ENCODE results near the gene PTPRK. TPM values are rescaled to one million over a fixed set of nuclear protein-coding genes. Genes with fewer than 3 reads are reported as not detected.

The PTPRK gene
- total RNA-seq, 4 donors from 2014 or later, result 88.0 to 187 (median 136) TPM

- 60 to 77% methylated on average over 1 of the region's 1 CpG for WGBS, 2 donors (ENCODE audit: low coverage in 1 of 2)
- H3K4me1 ChIP-seq, result no peaks in the 10 kb centered on the region
- no peak for DNase-seq
- intact Hi-C loops (cut with DNase I; ENCODE audit: low total_unique reads) (no loop called here), in situ Hi-C loops (cut with MboI; ENCODE audit: low pct_ligation_motif_present in 1 of 4, low pct_unique_long_range_greater_than_20kb in 1 of 4, low sequenced_read_pairs in 3 of 4) (no loop called here)
- H3K27me3 ChIP-seq, result no peaks in the 10 kb centered on the region
- no peaks in the 10 kb centered on the region for H3K36me3 ChIP-seq
- H3K27ac ChIP-seq, result no peak overlapping the region
- H3K9me3 ChIP-seq, result no peaks in the 10 kb centered on the region
- TF ChIP-seq EP300 (IDR thresholded peaks at IDR 0.05; ENCODE audit: low read depth), result no peak
- TF ChIP-seq CTCF (IDR thresholded peaks at IDR 0.05), result no peak
- no peak for TF ChIP-seq POLR2A (IDR thresholded peaks at IDR 0.05)
- no peak for TF ChIP-seq POLR2AphosphoS5 (IDR thresholded peaks at IDR 0.05)
- no peak overlapping the region for H3K4me3 ChIP-seq
These were observed 359.1 kb downstream of the PTPRK start for GRCh38 chr6:128161263-128161662.

- Histone ChIP-seq H3K4me3 (no peak overlapping the region), H3K36me3 (no peaks in the 10 kb centered on the region), H3K4me1 (no peaks in the 10 kb centered on the region), H3K27me3 (no peaks in the 10 kb centered on the region), H3K9me3 (no peaks in the 10 kb centered on the region), H3K27ac (no peak overlapping the region)
- WGBS, 2 donors (ENCODE audit: low coverage in 1 of 2), result 57 to 60% methylated on average over 4 of the region's 4 CpGs
- DNase-seq, result no peak
- intact Hi-C loops (cut with DNase I; ENCODE audit: low total_unique reads), result no loop called here
- in situ Hi-C loops (cut with MboI; ENCODE audit: low pct_ligation_motif_present in 1 of 4, low pct_unique_long_range_greater_than_20kb in 1 of 4, low sequenced_read_pairs in 3 of 4), result no loop called here
- TF ChIP-seq POLR2A (IDR thresholded peaks at IDR 0.05) (no peak), CTCF (IDR thresholded peaks at IDR 0.05) (no peak)
These were observed 361.9 kb downstream of the PTPRK start for GRCh38 chr6:128158496-128158895.

GRCh38 chr6:128156321-128157111 is 363.9 kb downstream of the PTPRK start:
- Histone ChIP-seq H3K4me1 (no peaks in the 10 kb centered on the region), H3K36me3 (no peaks in the 10 kb centered on the region), H3K27me3 (no peaks in the 10 kb centered on the region), H3K27ac (no peak overlapping the region), H3K4me3 (no peak overlapping the region), H3K9me3 (no peaks in the 10 kb centered on the region)
- TF ChIP-seq CTCF (IDR thresholded peaks at IDR 0.05) (no peak), POLR2AphosphoS5 (IDR thresholded peaks at IDR 0.05) (no peak), POLR2A (IDR thresholded peaks at IDR 0.05) (no peak), EP300 (IDR thresholded peaks at IDR 0.05; ENCODE audit: low read depth) (no peak)
- no peak for DNase-seq
- WGBS, 2 donors (ENCODE audit: low coverage in 1 of 2), result 84 to 85% methylated on average over 4 of the region's 4 CpGs
- intact Hi-C loops (cut with DNase I; ENCODE audit: low total_unique reads), result no loop called here
- in situ Hi-C loops (cut with MboI; ENCODE audit: low pct_ligation_motif_present in 1 of 4, low pct_unique_long_range_greater_than_20kb in 1 of 4, low sequenced_read_pairs in 3 of 4), result no loop called here

- no peak for TF ChIP-seq POLR2AphosphoS5 (IDR thresholded peaks at IDR 0.05)
- TF ChIP-seq POLR2A (IDR thresholded peaks at IDR 0.05), result no peak
- TF ChIP-seq CTCF (IDR thresholded peaks at IDR 0.05), result no peak
- TF ChIP-seq EP300 (IDR thresholded peaks at IDR 0.05; ENCODE audit: low read depth), result no peak
- intact Hi-C loops (cut with DNase I; ENCODE audit: low total_unique reads), result no loop called here
- H3K36me3 ChIP-seq, result no peaks in the 10 kb centered on the region
- H3K4me3 ChIP-seq, result no peak overlapping the region
- H3K9me3 ChIP-seq, result no peaks in the 10 kb centered on the region
- in situ Hi-C loops (cut with MboI; ENCODE audit: low pct_ligation_motif_present in 1 of 4, low pct_unique_long_range_greater_than_20kb in 1 of 4, low sequenced_read_pairs in 3 of 4), result no loop called here
- no peaks in the 10 kb centered on the region for H3K4me1 ChIP-seq
- H3K27ac ChIP-seq, result no peak overlapping the region
- DNase-seq, result no peak
- 90 to 91% methylated on average over 1 of the region's 1 CpG for WGBS, 2 donors (ENCODE audit: low coverage in 1 of 2)
- no peaks in the 10 kb centered on the region for H3K27me3 ChIP-seq
These were observed 364.6 kb downstream of the PTPRK start for GRCh38 chr6:128155826-128156225.

Data from transverse colon (tissue), 4 donors.